ENCODE data around the gene GPX7. TPM values are rescaled to one million over a fixed set of nuclear protein-coding genes. Genes with fewer than 3 reads are reported as not detected.

GPX7 gene
- polyA plus RNA-seq, 3 donors = 68.0 to 81.3 (median 68.5) TPM

Other genes starting within 250 kb of the GPX7 start
- 10 to 100 TPM; 23.8 to 43.4 (median 26.2) TPM for gene CC2D1B, start 236.2 kb upstream of the GPX7 start, polyA plus RNA-seq (ENCODE audit: insufficient read length in 3 of 3)
- gene ORC1, start 197.9 kb upstream of the GPX7 start, polyA plus RNA-seq (ENCODE audit: insufficient read length in 3 of 3) = 1 to 10 TPM; 6.8 to 8.2 (median 7.4) TPM
- gene PRPF38A, start 197.8 kb upstream of the GPX7 start, polyA plus RNA-seq (ENCODE audit: insufficient read length in 3 of 3) = 10 to 100 TPM; 80.5 to 87.4 (median 84.9) TPM
- gene TUT4, start 49.3 kb upstream of the GPX7 start, polyA plus RNA-seq (ENCODE audit: insufficient read length in 3 of 3) = 10 to 100 TPM; 75.6 to 82.4 (median 77.5) TPM
- gene SHISAL2A, start 30.8 kb downstream of the GPX7 start, polyA plus RNA-seq (ENCODE audit: insufficient read length in 3 of 3) = 1 to 10 TPM; 1.1 to 1.9 (median 1.6) TPM
- 10 to 100 TPM; 17.8 to 20.2 (median 19.6) TPM for gene COA7, start 96.0 kb downstream of the GPX7 start, polyA plus RNA-seq (ENCODE audit: insufficient read length in 3 of 3)
- gene ZYG11B, start 124.1 kb downstream of the GPX7 start, polyA plus RNA-seq (ENCODE audit: insufficient read length in 3 of 3) = 10 to 100 TPM; 25.1 to 26.4 (median 25.2) TPM
- under 1 TPM; 0.14 to 0.17 (median 0.15) TPM for gene ZYG11A, start 240.4 kb downstream of the GPX7 start, polyA plus RNA-seq (ENCODE audit: insufficient read length in 3 of 3)